Activated T-cell treated with anti-CD3 and anti-CD28 coated beads, Interleukin-2, amount 50 U/mL, for 1 hour (primary cell): ENCODE data around the gene TK1.
"Not testable (repeated sequence)": the region's sequence is repeated elsewhere in the genome, so short reads cannot be mapped to it uniquely, and the experiment has no call there.

Experiments used
- DNase-seq: peaks from one replicate; pipeline ENCODE4 v3.0.0-alpha.2; 2020

Gene TK1

GRCh38 chr17:78186692-78187595 is at the start of gene TK1, which contains the start of gene AFMID:
TSS of gene TK1 (minus strand) at chr17:78187052. CDS start at chr17:78186994, 58 bp downstream.
TSS of gene AFMID (plus strand) at chr17:78187362. CDS start at chr17:78187371, 9 bp downstream.
- DNase-seq = peak; percentile 81

GRCh38 chr17:78235885-78236284 is 49.0 kb upstream of the TK1 start:
- no peak for DNase-seq

GRCh38 chr17:78235022-78235421 is 48.2 kb upstream of the TK1 start:
- DNase-seq = not testable (repeated sequence)

GRCh38 chr17:78234261-78234865 is 47.5 kb upstream of the TK1 start:
- no peak for DNase-seq

GRCh38 chr17:78233678-78234077 is 46.8 kb upstream of the TK1 start:
- DNase-seq = no peak

- no peak for DNase-seq
Measured at GRCh38 chr17:78232859-78233173, 46.0 kb upstream of the TK1 start.

GRCh38 chr17:78231991-78232858 is 45.4 kb upstream of the TK1 start:
- no peak for DNase-seq

- no peak for DNase-seq
Measured at GRCh38 chr17:78230996-78231935, 44.4 kb upstream of the TK1 start, which contains the start of gene TMEM235. TSS of gene TMEM235 (plus strand) at chr17:78231631. CDS start at chr17:78232024, 393 bp downstream.

GRCh38 chr17:78230252-78230962 is 43.6 kb upstream of the TK1 start:
- no peak for DNase-seq

GRCh38 chr17:78228176-78228575 is 41.3 kb upstream of the TK1 start:
- DNase-seq = no peak

GRCh38 chr17:78227455-78227916 is 40.6 kb upstream of the TK1 start:
- no peak for DNase-seq

- DNase-seq = no peak
Measured at GRCh38 chr17:78226759-78227454, 40.1 kb upstream of the TK1 start.

GRCh38 chr17:78226055-78226758 is 39.4 kb upstream of the TK1 start:
- DNase-seq = no peak

GRCh38 chr17:78225088-78225865 is 38.4 kb upstream of the TK1 start:
- no peak for DNase-seq

GRCh38 chr17:78224231-78225087 is 37.6 kb upstream of the TK1 start:
- no peak for DNase-seq

- DNase-seq = no peak
Measured at GRCh38 chr17:78223765-78224164, 36.9 kb upstream of the TK1 start.

- DNase-seq = no peak
Measured at GRCh38 chr17:78223061-78223460, 36.2 kb upstream of the TK1 start.
